Right atrium auricular region (tissue), 2 donors: ENCODE results near the gene TGFBR2. TPM values are rescaled to one million over a fixed set of nuclear protein-coding genes. Genes with fewer than 3 reads are reported as not detected.
A peak's percentile ranks its signal among the peaks of the same experiment; 100 is the strongest.

Experiments used
- DNase-seq: peaks from one replicate; pipeline ENCODE4 v3.0.0-alpha.2; 2019; ENCODE audit warnings: low spot score
- H3K27ac ChIP-seq, 2 donors: fragments of 200-600 bp; sonication (generic); 1 replicate in 1 of 2; 2 replicates in 1 of 2; pipeline ENCODE4 v1.5.1; 2016 to 2019
- H3K27me3 ChIP-seq, 2 donors: fragments of 200-600 bp; sonication (generic); one replicate each; pipeline versions ENCODE4 v1.5.1 to v1.6.0; 2017 to 2019
- H3K36me3 ChIP-seq: fragments of 200-600 bp; sonication (generic); one replicate; pipeline ENCODE4 v1.5.1; 2016
- H3K4me1 ChIP-seq, 2 donors: fragments of 200-600 bp; sonication (generic); one replicate each; pipeline versions ENCODE4 v1.5.1 to v1.6.0; 2017 to 2019
- H3K4me3 ChIP-seq, 2 donors: fragments of 200-600 bp; sonication (generic); 1 replicate in 1 of 2; 2 replicates in 1 of 2; pipeline ENCODE4 v1.5.1; 2017 to 2019; ENCODE audit warnings: mild to moderate bottlenecking in 1 of 2, moderate library complexity in 1 of 2
- H3K9me3 ChIP-seq, 2 donors: fragments of 200-600 bp; sonication (generic); one replicate each; pipeline ENCODE4 v1.5.1; 2019
- CTCF ChIP-seq, 2 donors: fragments of 200-600 bp; sonication (generic); IDR thresholded peaks; one replicate each; pipeline ENCODE4 v1.5.1; 2019; ENCODE audit warnings: antibody characterized with exemption in 2 of 2
- total RNA-seq, 2 donors: library from RNA; depleted of rRNA; stranded (reverse); fragments of >200 nt; gene quantifications; one replicate each; pipeline ENCODE4 v1.1.0, GENCODE V29; 2016

TGFBR2 gene
- total RNA-seq, 2 donors from 2014 or later, result 205 to 210 TPM

- H3K36me3 ChIP-seq, result no peaks in the 10 kb centered on the region
- H3K27ac ChIP-seq, result peak overlapping the region in 1 of 2 donors; percentile 67
- TF ChIP-seq CTCF (IDR thresholded peaks at IDR 0.05), result no peak
- H3K4me1 ChIP-seq, result peaks cover 0 to 5% of the 10 kb centered on the region in 2 donors
- H3K4me3 ChIP-seq, result no peak overlapping the region
- no peak for DNase-seq
- no peaks in the 10 kb centered on the region for H3K27me3 ChIP-seq
- H3K9me3 ChIP-seq, result no peaks in the 10 kb centered on the region
Measured at GRCh38 chr3:30577788-30578187, 28.6 kb upstream of the TGFBR2 start.

GRCh38 chr3:30578479-30578878 is 27.9 kb upstream of the TGFBR2 start:
- TF ChIP-seq CTCF (IDR thresholded peaks at IDR 0.05), result no peak
- peak; percentile 69 for DNase-seq
- H3K4me1 ChIP-seq, result peaks cover 0 to 5% of the 10 kb centered on the region in 2 donors
- no peak overlapping the region for H3K4me3 ChIP-seq
- no peaks in the 10 kb centered on the region for H3K36me3 ChIP-seq
- no peak overlapping the region for H3K27ac ChIP-seq
- H3K9me3 ChIP-seq, result no peaks in the 10 kb centered on the region
- no peaks in the 10 kb centered on the region for H3K27me3 ChIP-seq

- H3K4me3 ChIP-seq, result no peak overlapping the region
- peaks cover 0 to 5% of the 10 kb centered on the region in 2 donors for H3K4me1 ChIP-seq
- no peaks in the 10 kb centered on the region for H3K36me3 ChIP-seq
- H3K9me3 ChIP-seq, result no peaks in the 10 kb centered on the region
- no peak for DNase-seq
- H3K27ac ChIP-seq, result no peak overlapping the region
- TF ChIP-seq CTCF (IDR thresholded peaks at IDR 0.05), result no peak
- H3K27me3 ChIP-seq, result no peaks in the 10 kb centered on the region
Measured at GRCh38 chr3:30578986-30579579, 27.3 kb upstream of the TGFBR2 start.

GRCh38 chr3:30581067-30581585 is 25.3 kb upstream of the TGFBR2 start:
- no peak for TF ChIP-seq CTCF (IDR thresholded peaks at IDR 0.05)
- H3K27ac ChIP-seq, result no peak overlapping the region
- no peaks in the 10 kb centered on the region for H3K9me3 ChIP-seq
- no peaks in the 10 kb centered on the region for H3K36me3 ChIP-seq
- H3K4me1 ChIP-seq, result peaks cover 0 to 5% of the 10 kb centered on the region in 2 donors
- no peak overlapping the region for H3K4me3 ChIP-seq
- DNase-seq, result no peak
- no peaks in the 10 kb centered on the region for H3K27me3 ChIP-seq

GRCh38 chr3:30581982-30582381 is 24.4 kb upstream of the TGFBR2 start:
- Histone ChIP-seq H3K9me3 (no peaks in the 10 kb centered on the region), H3K27me3 (no peaks in the 10 kb centered on the region), H3K27ac (no peak overlapping the region), H3K4me1 (peaks cover 0 to 5% of the 10 kb centered on the region in 2 donors), H3K36me3 (no peaks in the 10 kb centered on the region), H3K4me3 (no peak overlapping the region)
- DNase-seq, result no peak
- no peak for TF ChIP-seq CTCF (IDR thresholded peaks at IDR 0.05)

- H3K4me3 ChIP-seq, result no peak overlapping the region
- H3K27me3 ChIP-seq, result no peaks in the 10 kb centered on the region
- H3K9me3 ChIP-seq, result no peaks in the 10 kb centered on the region
- DNase-seq, result no peak
- no peak overlapping the region for H3K27ac ChIP-seq
- TF ChIP-seq CTCF (IDR thresholded peaks at IDR 0.05), result no peak
- no peaks in the 10 kb centered on the region for H3K36me3 ChIP-seq
- H3K4me1 ChIP-seq, result peaks cover 0 to 9% of the 10 kb centered on the region in 2 donors
Measured at GRCh38 chr3:30583973-30584372, 22.4 kb upstream of the TGFBR2 start.
